ENCODE results near the gene MSL3B.

MSL3B gene

GRCh38 chr2:233850745-233851144 lies 17.4 kb downstream of the MSL3B start:
- 85 to 94% methylated on average over 7 of the region's 7 CpGs for WGBS, 2 donors
- Histone ChIP-seq H3K27me3 (no peaks in the 10 kb centered on the region), H3K36me3 (replicated peaks in 1 of 2; ENCODE audit: insufficient read depth in 1 of 2, low read depth in 2 of 2) (no peaks in the 10 kb centered on the region), H3K9me3 (no peaks in the 10 kb centered on the region), H3K4me1 (peaks cover 8% of the 10 kb centered on the region), H3K27ac (no peak overlapping the region), H3K4me3 (no peak overlapping the region)
- no peak for DNase-seq
- intact Hi-C loops (cut with DNase I) = no loop called here
- ATAC-seq = no peak
- no peak for TF ChIP-seq CTCF (IDR thresholded peaks at IDR 0.05)
- no peak for TF ChIP-seq POLR2A (IDR thresholded peaks at IDR 0.05)

GRCh38 chr2:233849607-233850271 lies 18.4 kb downstream of the MSL3B start:
- no peak for DNase-seq
- no peak for ATAC-seq
- H3K27me3 ChIP-seq = no peaks in the 10 kb centered on the region
- no peak for TF ChIP-seq POLR2A (IDR thresholded peaks at IDR 0.05)
- no peak for TF ChIP-seq CTCF (IDR thresholded peaks at IDR 0.05)
- H3K36me3 ChIP-seq (replicated peaks in 1 of 2; ENCODE audit: insufficient read depth in 1 of 2, low read depth in 2 of 2) = no peaks in the 10 kb centered on the region
- no peak overlapping the region for H3K4me3 ChIP-seq
- no peaks in the 10 kb centered on the region for H3K9me3 ChIP-seq
- WGBS, 2 donors = 94 to 97% methylated on average over 13 of the region's 13 CpGs
- no peak overlapping the region for H3K27ac ChIP-seq
- intact Hi-C loops (cut with DNase I) = no loop called here
- peaks cover 8% of the 10 kb centered on the region for H3K4me1 ChIP-seq

- ATAC-seq (no peak), DNase-seq (no peak)
- Histone ChIP-seq H3K36me3 (replicated peaks in 1 of 2; ENCODE audit: insufficient read depth in 1 of 2, low read depth in 2 of 2) (no peaks in the 10 kb centered on the region), H3K4me3 (no peak overlapping the region), H3K9me3 (no peaks in the 10 kb centered on the region), H3K27me3 (no peaks in the 10 kb centered on the region), H3K27ac (no peak overlapping the region), H3K4me1 (no peaks in the 10 kb centered on the region)
- intact Hi-C loops (cut with DNase I) = no loop called here
- TF ChIP-seq CTCF (IDR thresholded peaks at IDR 0.05) (no peak), POLR2A (IDR thresholded peaks at IDR 0.05) (no peak)
- WGBS, 2 donors = 80 to 97% methylated on average over 13 of the region's 13 CpGs
These were observed 19.9 kb downstream of the MSL3B start for GRCh38 chr2:233848276-233848675.

GRCh38 chr2:233847248-233847898 lies 20.8 kb downstream of the MSL3B start:
- Histone ChIP-seq H3K4me3 (no peak overlapping the region), H3K4me1 (no peaks in the 10 kb centered on the region), H3K9me3 (no peaks in the 10 kb centered on the region), H3K27ac (no peak overlapping the region), H3K36me3 (replicated peaks in 1 of 2; ENCODE audit: insufficient read depth in 1 of 2, low read depth in 2 of 2) (no peaks in the 10 kb centered on the region), H3K27me3 (no peaks in the 10 kb centered on the region)
- ATAC-seq (no peak), DNase-seq (no peak)
- TF ChIP-seq POLR2A (IDR thresholded peaks at IDR 0.05) (no peak), CTCF (IDR thresholded peaks at IDR 0.05) (no peak)
- intact Hi-C loops (cut with DNase I) = no loop called here
- 96 to 97% methylated on average over 13 of the region's 13 CpGs for WGBS, 2 donors

Data from body of pancreas (tissue), 4 donors.